GM12878 (cell line): ENCODE results near the gene SC5D.

Source experiments
- BRCA1 ChIP-seq: IDR thresholded peaks from 2 replicates; pipeline ENCODE4 v1.6.1; 2011; ENCODE audit warnings: low read depth, low read length, improper control_type of control experiment
- MEF2B ChIP-seq: fragments of 450-650 bp; IDR thresholded peaks from 2 replicates; pipeline ENCODE4 v1.6.1; 2018; ENCODE audit warnings: mild to moderate bottlenecking, moderate library complexity; ENCODE audit not compliant: partially characterized antibody, poor library complexity, severe bottlenecking
- MXI1 ChIP-seq: fragments of 150-350 bp; IDR thresholded peaks from 2 replicates; pipeline ENCODE4 v1.6.1; 2011; ENCODE audit warnings: low read depth, mild to moderate bottlenecking, inconsistent platforms, low read length, improper control_type of control experiment
- NRF1 ChIP-seq: conservative IDR thresholded peaks from 2 replicates; pipeline ENCODE4 v1.6.1; 2011; ENCODE audit warnings: mild to moderate bottlenecking, low read depth, low read length, improper control_type of control experiment
- RFX5 ChIP-seq: IDR thresholded peaks from 2 replicates; pipeline ENCODE4 v1.6.1; 2011; ENCODE audit warnings: low read depth, low read length, improper control_type of control experiment
- SIX5 ChIP-seq: IDR thresholded peaks from 2 replicates; pipeline ENCODE4 v1.6.1; 2011; ENCODE audit warnings: mild to moderate bottlenecking, low read depth, low read length, moderate library complexity; ENCODE audit not compliant: severe bottlenecking
- ZNF384 ChIP-seq: IDR thresholded peaks from 2 replicates; pipeline ENCODE4 v1.6.1; 2012; ENCODE audit warnings: low read depth, mild to moderate bottlenecking, low read length, improper control_type of control experiment, borderline replicate concordance
- TF ChIP-seq, protein P1 (sequence below), 3 experiments: IDR thresholded peaks in 2 of 3; conservative IDR thresholded peaks in 1 of 3; 2 replicates each; pipeline ENCODE4 v1.5.1; 2011; ENCODE audit warnings: low read depth in 3 of 3, low read length in 3 of 3, mild to moderate bottlenecking in 3 of 3, control low read depth in 2 of 3, moderate library complexity in 2 of 3, inconsistent platforms in 1 of 3, mixed read lengths in 1 of 3; ENCODE audit not compliant: control insufficient read depth in 2 of 3, insufficient read depth in 1 of 3; ENCODE audit errors: extremely low read depth in 1 of 3
- TF ChIP-seq, protein P2 (sequence below): fragments of 150-350 bp; IDR thresholded peaks from 2 replicates; pipeline ENCODE4 v1.6.1; 2014; ENCODE audit warnings: mild to moderate bottlenecking, low read depth, low read length

GRCh38 chr11:121352251-121352891, 59.8 kb downstream of the SC5D start:
- TF ChIP-seq MXI1, result no peak
- TF ChIP-seq, protein P1, sequence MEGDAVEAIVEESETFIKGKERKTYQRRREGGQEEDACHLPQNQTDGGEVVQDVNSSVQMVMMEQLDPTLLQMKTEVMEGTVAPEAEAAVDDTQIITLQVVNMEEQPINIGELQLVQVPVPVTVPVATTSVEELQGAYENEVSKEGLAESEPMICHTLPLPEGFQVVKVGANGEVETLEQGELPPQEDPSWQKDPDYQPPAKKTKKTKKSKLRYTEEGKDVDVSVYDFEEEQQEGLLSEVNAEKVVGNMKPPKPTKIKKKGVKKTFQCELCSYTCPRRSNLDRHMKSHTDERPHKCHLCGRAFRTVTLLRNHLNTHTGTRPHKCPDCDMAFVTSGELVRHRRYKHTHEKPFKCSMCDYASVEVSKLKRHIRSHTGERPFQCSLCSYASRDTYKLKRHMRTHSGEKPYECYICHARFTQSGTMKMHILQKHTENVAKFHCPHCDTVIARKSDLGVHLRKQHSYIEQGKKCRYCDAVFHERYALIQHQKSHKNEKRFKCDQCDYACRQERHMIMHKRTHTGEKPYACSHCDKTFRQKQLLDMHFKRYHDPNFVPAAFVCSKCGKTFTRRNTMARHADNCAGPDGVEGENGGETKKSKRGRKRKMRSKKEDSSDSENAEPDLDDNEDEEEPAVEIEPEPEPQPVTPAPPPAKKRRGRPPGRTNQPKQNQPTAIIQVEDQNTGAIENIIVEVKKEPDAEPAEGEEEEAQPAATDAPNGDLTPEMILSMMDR (IDR thresholded peaks at IDR 0.05 in 2 of 3, conservative IDR thresholded peaks at IDR 0.05 in 1 of 3; ENCODE audit: control insufficient read depth in 2 of 3, extremely low read depth in 1 of 3, insufficient read depth in 1 of 3, low read depth in 3 of 3, low read length in 3 of 3), result no peak
- no peak for TF ChIP-seq MEF2B
- no peak for TF ChIP-seq BRCA1
- TF ChIP-seq ZNF384, result no peak
- TF ChIP-seq SIX5, result no peak
- TF ChIP-seq, protein P2, sequence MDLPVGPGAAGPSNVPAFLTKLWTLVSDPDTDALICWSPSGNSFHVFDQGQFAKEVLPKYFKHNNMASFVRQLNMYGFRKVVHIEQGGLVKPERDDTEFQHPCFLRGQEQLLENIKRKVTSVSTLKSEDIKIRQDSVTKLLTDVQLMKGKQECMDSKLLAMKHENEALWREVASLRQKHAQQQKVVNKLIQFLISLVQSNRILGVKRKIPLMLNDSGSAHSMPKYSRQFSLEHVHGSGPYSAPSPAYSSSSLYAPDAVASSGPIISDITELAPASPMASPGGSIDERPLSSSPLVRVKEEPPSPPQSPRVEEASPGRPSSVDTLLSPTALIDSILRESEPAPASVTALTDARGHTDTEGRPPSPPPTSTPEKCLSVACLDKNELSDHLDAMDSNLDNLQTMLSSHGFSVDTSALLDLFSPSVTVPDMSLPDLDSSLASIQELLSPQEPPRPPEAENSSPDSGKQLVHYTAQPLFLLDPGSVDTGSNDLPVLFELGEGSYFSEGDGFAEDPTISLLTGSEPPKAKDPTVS, result no peak
- TF ChIP-seq RFX5, result no peak
- no peak for TF ChIP-seq NRF1
